ENCODE data around the gene ADCY1. TPM values are rescaled to one million over a fixed set of nuclear protein-coding genes. Genes with fewer than 3 reads are reported as not detected.

The ADCY1 gene
- total RNA-seq, 1 donor from 2014 or later, result 0.05 TPM

- Mint-ChIP-seq H3K27me3 (ENCODE audit: unreplicated experiment) (peaks cover 3% of the 10 kb centered on the region), H3K4me3 (ENCODE audit: unreplicated experiment) (no peak overlapping the region), H3K4me1 (ENCODE audit: unreplicated experiment) (no peaks in the 10 kb centered on the region), H3K27ac (ENCODE audit: unreplicated experiment) (no peak overlapping the region), H3K36me3 (ENCODE audit: unreplicated experiment) (no peaks in the 10 kb centered on the region), H3K9me3 (ENCODE audit: unreplicated experiment) (no peaks in the 10 kb centered on the region)
- TF ChIP-seq CTCF (IDR thresholded peaks at IDR 0.05), result no peak
- peak; percentile 78 for DNase-seq (ENCODE audit: extremely low spot score, unreplicated experiment)
Measured at GRCh38 chr7:45647967-45648670, 74.0 kb downstream of the ADCY1 start.

- H3K4me1 Mint-ChIP-seq (ENCODE audit: unreplicated experiment), result no peaks in the 10 kb centered on the region
- no peak overlapping the region for H3K27ac Mint-ChIP-seq (ENCODE audit: unreplicated experiment)
- H3K27me3 Mint-ChIP-seq (ENCODE audit: unreplicated experiment), result peaks cover 3% of the 10 kb centered on the region
- TF ChIP-seq CTCF (IDR thresholded peaks at IDR 0.05), result no peak
- H3K4me3 Mint-ChIP-seq (ENCODE audit: unreplicated experiment), result no peak overlapping the region
- peak; percentile 75 for DNase-seq (ENCODE audit: extremely low spot score, unreplicated experiment)
- H3K36me3 Mint-ChIP-seq (ENCODE audit: unreplicated experiment), result no peaks in the 10 kb centered on the region
- no peaks in the 10 kb centered on the region for H3K9me3 Mint-ChIP-seq (ENCODE audit: unreplicated experiment)
Measured at GRCh38 chr7:45648671-45648995, 74.5 kb downstream of the ADCY1 start.

- Mint-ChIP-seq H3K36me3 (ENCODE audit: unreplicated experiment) (no peaks in the 10 kb centered on the region), H3K27ac (ENCODE audit: unreplicated experiment) (no peak overlapping the region), H3K27me3 (ENCODE audit: unreplicated experiment) (no peaks in the 10 kb centered on the region), H3K9me3 (ENCODE audit: unreplicated experiment) (no peaks in the 10 kb centered on the region), H3K4me3 (ENCODE audit: unreplicated experiment) (no peak overlapping the region), H3K4me1 (ENCODE audit: unreplicated experiment) (no peaks in the 10 kb centered on the region)
- no peak for TF ChIP-seq CTCF (IDR thresholded peaks at IDR 0.05)
- peak; percentile 82 for DNase-seq (ENCODE audit: extremely low spot score, unreplicated experiment)
Measured at GRCh38 chr7:45649560-45650346, 75.6 kb downstream of the ADCY1 start.

- no peaks in the 10 kb centered on the region for H3K27me3 Mint-ChIP-seq (ENCODE audit: unreplicated experiment)
- DNase-seq (ENCODE audit: extremely low spot score, unreplicated experiment), result peak; percentile 54
- no peak overlapping the region for H3K4me3 Mint-ChIP-seq (ENCODE audit: unreplicated experiment)
- H3K27ac Mint-ChIP-seq (ENCODE audit: unreplicated experiment), result no peak overlapping the region
- H3K36me3 Mint-ChIP-seq (ENCODE audit: unreplicated experiment), result no peaks in the 10 kb centered on the region
- H3K9me3 Mint-ChIP-seq (ENCODE audit: unreplicated experiment), result no peaks in the 10 kb centered on the region
- H3K4me1 Mint-ChIP-seq (ENCODE audit: unreplicated experiment), result no peaks in the 10 kb centered on the region
- no peak for TF ChIP-seq CTCF (IDR thresholded peaks at IDR 0.05)
Measured at GRCh38 chr7:45650404-45651394, 76.5 kb downstream of the ADCY1 start.

Measured in osteocyte (in vitro differentiated cells).